GM12878 (cell line): ENCODE measurements around the gene SPINDOC. TPM values are rescaled to one million over a fixed set of nuclear protein-coding genes. Genes with fewer than 3 reads are reported as not detected.

Experiments
- ATAC-seq: fragments of 200-7000 bp; cut with Tn5 transposase; 3 replicates; pipeline ENCODE4 v1.9.1; 2020; ENCODE audit warnings: mild to moderate bottlenecking, moderate library complexity
- BruUV-seq: library from RNA; stranded (reverse); fragments of 400-500 nt; replicated peaks from 2 replicates; lab custom pipeline; 2021; lab: Mats Ljungman, UMichigan
- CTCF ChIA-PET: fragments of 300-600 bp; sonication (Branson Sonifier 250); formaldehyde crosslinking; extraction: SDS; loops from one replicate; lab custom pipeline; 2021; ENCODE audit warnings: inconsistent platforms; lab: Yijun Ruan, JAX
- POLR2A ChIA-PET: fragments of 350-600 bp; formaldehyde crosslinking; extraction: SDS; loops from one replicate; lab custom pipeline; 2021; ENCODE audit warnings: inconsistent platforms; lab: Charles Lee
- RAD21 ChIA-PET: fragments of 300-600 bp; sonication (Branson Sonifier 250); formaldehyde crosslinking; loops from one replicate; lab custom pipeline; 2023; ENCODE audit warnings: antibody characterized with exemption; ENCODE audit not compliant: unreplicated experiment; lab: Charles Lee
- SMC1A ChIA-PET: fragments of 300-600 bp; sonication (Branson Sonifier 250); formaldehyde crosslinking; loops from one replicate; lab custom pipeline; 2023; ENCODE audit not compliant: unreplicated experiment, uncharacterized antibody; lab: Charles Lee
- DNase-seq: peaks from one replicate; pipeline ENCODE4 v3.0.0-alpha.2; 2011; ENCODE audit warnings: low read depth, low spot score
- FAIRE-seq: peaks from 3 replicates; lab custom pipeline; 2011; peaks lifted over from hg19 to GRCh38; lab: Jason Lieb, UNC
- H2AFZ ChIP-seq: 2 replicates; pipeline ENCODE4 v1.6.0; 2011; ENCODE audit warnings: low read depth, low read length, control low read depth; ENCODE audit not compliant: control insufficient read depth
- H3K27ac ChIP-seq: 2 replicates; pipeline ENCODE4 v1.5.1; 2011; ENCODE audit warnings: control low read depth; ENCODE audit not compliant: control insufficient read depth, insufficient read depth
- H3K27me3 ChIP-seq, 2 experiments: replicated peaks in 1 of 2; 2 replicates each; pipeline versions ENCODE4 v1.6.0 to v1.6.1; 2011; ENCODE audit warnings: low read length in 1 of 2; ENCODE audit not compliant: control insufficient read depth in 2 of 2, insufficient read depth in 2 of 2
- H3K36me3 ChIP-seq, 2 experiments: 2 replicates each; pipeline ENCODE4 v1.5.1; 2011; ENCODE audit warnings: low read length in 1 of 2; ENCODE audit not compliant: control insufficient read depth in 2 of 2, insufficient read depth in 2 of 2
- H3K4me1 ChIP-seq: 2 replicates; pipeline ENCODE4 v1.6.1; 2011; ENCODE audit warnings: mild to moderate bottlenecking, low read length, moderate library complexity, mixed read lengths; ENCODE audit not compliant: control insufficient read depth, insufficient read depth
- H3K4me2 ChIP-seq: 2 replicates; pipeline ENCODE4 v1.6.0; 2011; ENCODE audit warnings: control low read depth; ENCODE audit not compliant: control insufficient read depth, insufficient read depth
- H3K4me3 ChIP-seq: fragments of 200-600 bp; sonication (generic); 2 replicates; pipeline ENCODE4 v1.5.1; 2016
- H3K79me2 ChIP-seq: 2 replicates; pipeline ENCODE4 v1.6.0; 2011; ENCODE audit warnings: low read length; ENCODE audit not compliant: control insufficient read depth, insufficient read depth
- H3K9ac ChIP-seq: 2 replicates; pipeline ENCODE4 v1.8.0; 2011; ENCODE audit warnings: low read length, control low read depth, mixed read lengths; ENCODE audit not compliant: control insufficient read depth, insufficient read depth
- H3K9me3 ChIP-seq: replicated peaks from 3 replicates; pipeline ENCODE4 v1.5.1; 2011; ENCODE audit warnings: mild to moderate bottlenecking, low read length; ENCODE audit not compliant: control insufficient read depth, insufficient read depth
- H4K20me1 ChIP-seq: 2 replicates; pipeline ENCODE4 v1.6.0; 2011; ENCODE audit not compliant: control insufficient read depth, insufficient read depth
- WGBS: methylation state at CpG from one replicate; pipeline ENCODE4 v1.1.6; 2016; ENCODE audit warnings: low lambda C conversion rate; ENCODE audit not compliant: insufficient replicate concordance, insufficient coverage; ENCODE audit errors: missing lambda C conversion rate; 5-methylcytosine and 5-hydroxymethylcytosine counted together
- in situ Hi-C: fragments of 300-500 bp; cut with MboI; formaldehyde crosslinking; loops from 9 replicates; pipeline ENCODE4 v1.14.3; 2018; ENCODE audit warnings: mixed read lengths
- intact Hi-C: fragments of 100-400 bp; cut with micrococcal nuclease; formaldehyde crosslinking; loops from one replicate; pipeline ENCODE4 v1.14.2; 2022; ENCODE audit not compliant: unreplicated experiment
- polyA plus RNA-seq, 11 experiments: library from polyadenylated mRNA; depleted of rRNA in 4 of 11; unstranded in 6 of 11; stranded (reverse) in 5 of 11; fragments of >200 nt; fragmentation: Nextera tagmentation in 4 of 11; fragmentation: Illumina TruSeq in 1 of 11; extraction: Ambion mirVana in 4 of 11; extraction: Trizol in 1 of 11; gene quantifications; 1 replicate in 1 of 11; 2 replicates in 10 of 11; pipeline versions ENCODE4 v1.2.1 to v1.2.3, GENCODE V29; 2011 to 2016; ENCODE audit warnings: inconsistent platforms in 2 of 11, missing spikeins in 2 of 11, low read depth in 1 of 11
- total RNA-seq, 4 experiments: library from RNA; depleted of rRNA in 3 of 4; stranded (reverse); fragments of >200 nt in 3 of 4; fragmentation: Illumina TruSeq in 1 of 4; extraction: Trizol in 1 of 4; gene quantifications; 2 replicates each; pipeline versions ENCODE4 v1.2.1 to v1.2.3, GENCODE V29; 2013 to 2021
- TF ChIP-seq, protein P1 (sequence below): IDR thresholded peaks from 2 replicates; pipeline ENCODE4 v1.6.1; 2012; ENCODE audit warnings: mild to moderate bottlenecking, low read depth, low read length
- TF ChIP-seq, protein P2 (sequence below): fragments of 450-650 bp; IDR thresholded peaks from 2 replicates; pipeline ENCODE4 v1.6.1; 2017; ENCODE audit warnings: mild to moderate bottlenecking, moderate library complexity

SPINDOC gene
- total and polyA plus RNA-seq, 10 of the 15 experiments (the other 5 are each of a cell fraction or from before 2014, with no cell fraction given) = 0.88 to 38.2 (median 16.9) TPM

DNA sequence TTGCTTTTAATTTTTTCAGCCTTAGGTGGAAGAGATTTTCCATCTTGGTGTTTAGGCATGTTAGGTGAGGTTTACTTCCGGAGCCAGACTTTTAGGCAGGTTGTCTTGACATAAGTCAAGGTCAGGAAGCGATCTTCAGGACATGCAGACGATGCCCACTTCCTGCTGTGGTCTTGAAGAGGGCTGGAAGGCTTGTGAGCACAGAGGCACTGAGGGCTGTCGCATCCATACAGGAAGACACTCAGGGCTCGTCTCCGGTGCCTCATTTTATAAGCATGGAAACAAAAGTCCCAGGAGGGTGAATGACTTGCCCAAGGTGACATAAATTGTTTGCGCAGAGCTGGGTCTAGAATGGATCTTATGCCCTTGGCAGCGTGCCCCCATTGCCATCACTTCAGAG, 56.4 kb downstream of the SPINDOC start:
- Histone ChIP-seq H3K4me1 (peaks cover 56% of the 10 kb centered on the region), H3K4me3 (no peak overlapping the region), H3K4me2 (peak overlapping the region; percentile 10), H3K36me3 (peaks cover 4 to 8% of the 10 kb centered on the region in 2 experiments), H4K20me1 (peaks cover 8% of the 10 kb centered on the region), H3K79me2 (peaks cover 64% of the 10 kb centered on the region), H3K27me3 (no peaks in the 10 kb centered on the region), H3K9me3 (no peaks in the 10 kb centered on the region), H2AFZ (no peak overlapping the region), H3K9ac (no peak overlapping the region), H3K27ac (no peak overlapping the region; the same call in 1 of the 2 replicates)
- ChIA-PET RAD21 (interaction anchor here (2.2 kb wide), 1 partner anchor 32 kb away, joined by 21 read pairs; the partner anchor contains the start of gene MARK2), POLR2A (no interaction called here), CTCF (interaction anchor here (0.7 to 3.4 kb wide), 6 partner anchors 14 to 52 kb away, joined by 3 to 46 read pairs (median 6); no protein-coding TSS in a partner anchor), SMC1A (interaction anchor here (1.3 to 13.9 kb wide), 3 partner anchors 29 to 76 kb away, joined by 3 to 153 read pairs (median 4); partner anchors contain the start of gene MARK2)
- TF ChIP-seq, protein P1, sequence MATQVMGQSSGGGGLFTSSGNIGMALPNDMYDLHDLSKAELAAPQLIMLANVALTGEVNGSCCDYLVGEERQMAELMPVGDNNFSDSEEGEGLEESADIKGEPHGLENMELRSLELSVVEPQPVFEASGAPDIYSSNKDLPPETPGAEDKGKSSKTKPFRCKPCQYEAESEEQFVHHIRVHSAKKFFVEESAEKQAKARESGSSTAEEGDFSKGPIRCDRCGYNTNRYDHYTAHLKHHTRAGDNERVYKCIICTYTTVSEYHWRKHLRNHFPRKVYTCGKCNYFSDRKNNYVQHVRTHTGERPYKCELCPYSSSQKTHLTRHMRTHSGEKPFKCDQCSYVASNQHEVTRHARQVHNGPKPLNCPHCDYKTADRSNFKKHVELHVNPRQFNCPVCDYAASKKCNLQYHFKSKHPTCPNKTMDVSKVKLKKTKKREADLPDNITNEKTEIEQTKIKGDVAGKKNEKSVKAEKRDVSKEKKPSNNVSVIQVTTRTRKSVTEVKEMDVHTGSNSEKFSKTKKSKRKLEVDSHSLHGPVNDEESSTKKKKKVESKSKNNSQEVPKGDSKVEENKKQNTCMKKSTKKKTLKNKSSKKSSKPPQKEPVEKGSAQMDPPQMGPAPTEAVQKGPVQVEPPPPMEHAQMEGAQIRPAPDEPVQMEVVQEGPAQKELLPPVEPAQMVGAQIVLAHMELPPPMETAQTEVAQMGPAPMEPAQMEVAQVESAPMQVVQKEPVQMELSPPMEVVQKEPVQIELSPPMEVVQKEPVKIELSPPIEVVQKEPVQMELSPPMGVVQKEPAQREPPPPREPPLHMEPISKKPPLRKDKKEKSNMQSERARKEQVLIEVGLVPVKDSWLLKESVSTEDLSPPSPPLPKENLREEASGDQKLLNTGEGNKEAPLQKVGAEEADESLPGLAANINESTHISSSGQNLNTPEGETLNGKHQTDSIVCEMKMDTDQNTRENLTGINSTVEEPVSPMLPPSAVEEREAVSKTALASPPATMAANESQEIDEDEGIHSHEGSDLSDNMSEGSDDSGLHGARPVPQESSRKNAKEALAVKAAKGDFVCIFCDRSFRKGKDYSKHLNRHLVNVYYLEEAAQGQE = no peak
- TF ChIP-seq, protein P2, sequence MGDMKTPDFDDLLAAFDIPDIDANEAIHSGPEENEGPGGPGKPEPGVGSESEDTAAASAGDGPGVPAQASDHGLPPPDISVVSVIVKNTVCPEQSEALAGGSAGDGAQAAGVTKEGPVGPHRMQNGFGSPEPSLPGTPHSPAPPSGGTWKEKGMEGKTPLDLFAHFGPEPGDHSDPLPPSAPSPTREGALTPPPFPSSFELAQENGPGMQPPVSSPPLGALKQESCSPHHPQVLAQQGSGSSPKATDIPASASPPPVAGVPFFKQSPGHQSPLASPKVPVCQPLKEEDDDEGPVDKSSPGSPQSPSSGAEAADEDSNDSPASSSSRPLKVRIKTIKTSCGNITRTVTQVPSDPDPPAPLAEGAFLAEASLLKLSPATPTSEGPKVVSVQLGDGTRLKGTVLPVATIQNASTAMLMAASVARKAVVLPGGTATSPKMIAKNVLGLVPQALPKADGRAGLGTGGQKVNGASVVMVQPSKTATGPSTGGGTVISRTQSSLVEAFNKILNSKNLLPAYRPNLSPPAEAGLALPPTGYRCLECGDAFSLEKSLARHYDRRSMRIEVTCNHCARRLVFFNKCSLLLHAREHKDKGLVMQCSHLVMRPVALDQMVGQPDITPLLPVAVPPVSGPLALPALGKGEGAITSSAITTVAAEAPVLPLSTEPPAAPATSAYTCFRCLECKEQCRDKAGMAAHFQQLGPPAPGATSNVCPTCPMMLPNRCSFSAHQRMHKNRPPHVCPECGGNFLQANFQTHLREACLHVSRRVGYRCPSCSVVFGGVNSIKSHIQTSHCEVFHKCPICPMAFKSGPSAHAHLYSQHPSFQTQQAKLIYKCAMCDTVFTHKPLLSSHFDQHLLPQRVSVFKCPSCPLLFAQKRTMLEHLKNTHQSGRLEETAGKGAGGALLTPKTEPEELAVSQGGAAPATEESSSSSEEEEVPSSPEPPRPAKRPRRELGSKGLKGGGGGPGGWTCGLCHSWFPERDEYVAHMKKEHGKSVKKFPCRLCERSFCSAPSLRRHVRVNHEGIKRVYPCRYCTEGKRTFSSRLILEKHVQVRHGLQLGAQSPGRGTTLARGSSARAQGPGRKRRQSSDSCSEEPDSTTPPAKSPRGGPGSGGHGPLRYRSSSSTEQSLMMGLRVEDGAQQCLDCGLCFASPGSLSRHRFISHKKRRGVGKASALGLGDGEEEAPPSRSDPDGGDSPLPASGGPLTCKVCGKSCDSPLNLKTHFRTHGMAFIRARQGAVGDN = 0 out of 2 replicates have a peak, but pooled peaks have one; percentile 14
- ATAC-seq (no peak), DNase-seq (no peak), FAIRE-seq (no peak)
- 39% methylated on average over 8 of the region's 8 CpGs for WGBS
- in situ Hi-C loops (no loop called here), intact Hi-C loops (no loop called here)
- no TSS peak for BruUV-seq
